ENCODE measurements around the gene RGMB.

The RGMB gene

DNA sequence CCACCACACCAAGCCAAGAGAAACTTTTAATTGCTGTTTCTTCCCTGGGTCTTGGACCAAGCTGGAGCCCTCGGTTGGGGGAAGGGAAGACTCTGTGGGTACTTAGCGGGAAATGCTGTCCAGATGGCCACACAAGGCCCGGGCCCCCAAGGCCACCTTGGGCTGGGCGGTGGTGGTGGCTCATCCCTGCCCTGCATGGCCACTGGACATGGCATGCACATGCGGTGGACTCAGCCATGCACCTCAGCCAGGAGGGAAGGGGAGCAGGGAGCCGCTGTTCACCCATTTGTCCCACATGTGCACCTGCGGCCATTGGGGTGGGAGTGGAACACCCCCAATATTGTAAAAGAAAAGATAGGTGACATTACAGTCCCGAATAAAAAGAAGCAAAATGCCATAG lies 72.4 kb downstream of the RGMB start:
- no peaks in the 10 kb centered on the region for H3K36me3 ChIP-seq (ENCODE audit: insufficient read depth)
- no peak overlapping the region for H3K4me3 ChIP-seq (IDR thresholded peaks at IDR 0.05; ENCODE audit: insufficient read depth, low read depth, low read length)
- H3K79me2 ChIP-seq (ENCODE audit: insufficient read depth, low read depth), result no peaks in the 10 kb centered on the region
- no peak overlapping the region for H2AFZ ChIP-seq (ENCODE audit: low read depth)
- H3K4me2 ChIP-seq, result no peak overlapping the region
- TF ChIP-seq, protein P1, sequence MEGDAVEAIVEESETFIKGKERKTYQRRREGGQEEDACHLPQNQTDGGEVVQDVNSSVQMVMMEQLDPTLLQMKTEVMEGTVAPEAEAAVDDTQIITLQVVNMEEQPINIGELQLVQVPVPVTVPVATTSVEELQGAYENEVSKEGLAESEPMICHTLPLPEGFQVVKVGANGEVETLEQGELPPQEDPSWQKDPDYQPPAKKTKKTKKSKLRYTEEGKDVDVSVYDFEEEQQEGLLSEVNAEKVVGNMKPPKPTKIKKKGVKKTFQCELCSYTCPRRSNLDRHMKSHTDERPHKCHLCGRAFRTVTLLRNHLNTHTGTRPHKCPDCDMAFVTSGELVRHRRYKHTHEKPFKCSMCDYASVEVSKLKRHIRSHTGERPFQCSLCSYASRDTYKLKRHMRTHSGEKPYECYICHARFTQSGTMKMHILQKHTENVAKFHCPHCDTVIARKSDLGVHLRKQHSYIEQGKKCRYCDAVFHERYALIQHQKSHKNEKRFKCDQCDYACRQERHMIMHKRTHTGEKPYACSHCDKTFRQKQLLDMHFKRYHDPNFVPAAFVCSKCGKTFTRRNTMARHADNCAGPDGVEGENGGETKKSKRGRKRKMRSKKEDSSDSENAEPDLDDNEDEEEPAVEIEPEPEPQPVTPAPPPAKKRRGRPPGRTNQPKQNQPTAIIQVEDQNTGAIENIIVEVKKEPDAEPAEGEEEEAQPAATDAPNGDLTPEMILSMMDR (conservative IDR thresholded peaks at IDR 0.05; ENCODE audit: low read depth, low read length), result no peak
- no peak overlapping the region for H3K27ac ChIP-seq
- H3K9ac ChIP-seq, result no peak overlapping the region
- no peaks in the 10 kb centered on the region for H3K4me1 ChIP-seq (ENCODE audit: low read depth, poor library complexity, severe bottlenecking)
- no peaks in the 10 kb centered on the region for H4K20me1 ChIP-seq (ENCODE audit: insufficient read depth)
- no peaks in the 10 kb centered on the region for H3K27me3 ChIP-seq (ENCODE audit: insufficient read depth, low read depth)

All from KMS-11 (cell line).